HepG2 (cell line): ENCODE measurements around the gene KRT71.

Source experiments
- CAMTA2 ChIP-seq: sonication (generic); formaldehyde crosslinking; IDR thresholded peaks from 2 replicates; pipeline ENCODE4 v1.4.0; 2020; ENCODE audit warnings: mild to moderate bottlenecking, missing genetic modification reagents, borderline replicate concordance
- NR3C1 ChIP-seq: sonication (generic); formaldehyde crosslinking; IDR thresholded peaks from 2 replicates; pipeline ENCODE4 v1.4.0; 2020; ENCODE audit warnings: missing genetic modification reagents
- ZBTB49 ChIP-seq: sonication (generic); formaldehyde crosslinking; IDR thresholded peaks from 2 replicates; pipeline ENCODE4 v1.4.0; 2020; ENCODE audit warnings: missing genetic modification reagents, borderline replicate concordance
- ZNF589 ChIP-seq: sonication (generic); formaldehyde crosslinking; conservative IDR thresholded peaks from 2 replicates; pipeline ENCODE4 v1.8.0; 2022; ENCODE audit warnings: mild to moderate bottlenecking, moderate library complexity, missing genetic modification reagents

- TF ChIP-seq CAMTA2 (CRISPR knock-in tag) (no peak), NR3C1 (CRISPR knock-in tag) (no peak), ZBTB49 (CRISPR knock-in tag) (no peak), ZNF589 (CRISPR knock-in tag) (no peak)
Measured at GRCh38 chr12:52582971-52583456, 30.1 kb upstream of the KRT71 start.
